ENCODE results near the gene SPG7. TPM values are rescaled to one million over a fixed set of nuclear protein-coding genes. Genes with fewer than 3 reads are reported as not detected.

The SPG7 gene
- total RNA-seq, 2 experiments from 2014 or later: 78.6 to 79.8 TPM

- intact Hi-C loops (cut with micrococcal nuclease): no loop called here
- POLR2A ChIA-PET: interaction anchor here (1.1 to 2.1 kb wide), 2 partner anchors 14 to 57 kb away, joined by 3 to 6 read pairs; partner anchors contain the start of genes CHMP1A and SPATA33
- TF ChIP-seq, protein P1, sequence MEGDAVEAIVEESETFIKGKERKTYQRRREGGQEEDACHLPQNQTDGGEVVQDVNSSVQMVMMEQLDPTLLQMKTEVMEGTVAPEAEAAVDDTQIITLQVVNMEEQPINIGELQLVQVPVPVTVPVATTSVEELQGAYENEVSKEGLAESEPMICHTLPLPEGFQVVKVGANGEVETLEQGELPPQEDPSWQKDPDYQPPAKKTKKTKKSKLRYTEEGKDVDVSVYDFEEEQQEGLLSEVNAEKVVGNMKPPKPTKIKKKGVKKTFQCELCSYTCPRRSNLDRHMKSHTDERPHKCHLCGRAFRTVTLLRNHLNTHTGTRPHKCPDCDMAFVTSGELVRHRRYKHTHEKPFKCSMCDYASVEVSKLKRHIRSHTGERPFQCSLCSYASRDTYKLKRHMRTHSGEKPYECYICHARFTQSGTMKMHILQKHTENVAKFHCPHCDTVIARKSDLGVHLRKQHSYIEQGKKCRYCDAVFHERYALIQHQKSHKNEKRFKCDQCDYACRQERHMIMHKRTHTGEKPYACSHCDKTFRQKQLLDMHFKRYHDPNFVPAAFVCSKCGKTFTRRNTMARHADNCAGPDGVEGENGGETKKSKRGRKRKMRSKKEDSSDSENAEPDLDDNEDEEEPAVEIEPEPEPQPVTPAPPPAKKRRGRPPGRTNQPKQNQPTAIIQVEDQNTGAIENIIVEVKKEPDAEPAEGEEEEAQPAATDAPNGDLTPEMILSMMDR (IDR thresholded peaks at IDR 0.05): no peak
- Mint-ChIP-seq H3K27me3 (no peaks in the 10 kb centered on the region), H3K36me3 (ENCODE audit: low read depth) (no peaks in the 10 kb centered on the region), H3K4me1 (ENCODE audit: low read depth) (peaks cover 12% of the 10 kb centered on the region), H3K4me3 (no peak overlapping the region), H3K9me3 (no peaks in the 10 kb centered on the region), H3K27ac (no peak overlapping the region)
- ATAC-seq (no peak), DNase-seq (no peak)
- CTCF ChIA-PET: interaction anchor here (1.1 to 1.5 kb wide), 2 partner anchors 15 to 35 kb away, joined by 3 to 6 read pairs; no protein-coding TSS in a partner anchor
Observed at GRCh38 chr16:89600427-89600826, 92.2 kb downstream of the SPG7 start.

GRCh38 chr16:89600956-89601355 is 92.8 kb downstream of the SPG7 start:
- H3K27me3 Mint-ChIP-seq: no peaks in the 10 kb centered on the region
- TF ChIP-seq, protein P1 (IDR thresholded peaks at IDR 0.05): no peak

GRCh38 chr16:89601906-89602272 is 93.7 kb downstream of the SPG7 start:
- Mint-ChIP-seq H3K4me1 (ENCODE audit: low read depth) (peaks cover 12% of the 10 kb centered on the region), H3K27ac (no peak overlapping the region), H3K36me3 (ENCODE audit: low read depth) (no peaks in the 10 kb centered on the region), H3K27me3 (no peaks in the 10 kb centered on the region), H3K9me3 (no peaks in the 10 kb centered on the region), H3K4me3 (no peak overlapping the region)
- ChIA-PET CTCF (interaction anchor here (1.6 kb wide), 1 partner anchor 13 kb away, joined by 8 read pairs; no protein-coding TSS in a partner anchor), POLR2A (interaction anchor here (0.9 to 1.4 kb wide), 4 partner anchors 13 to 42 kb away, joined by 3 to 5 read pairs (median 4); no protein-coding TSS in a partner anchor)
- no peak for DNase-seq
- intact Hi-C loops (cut with micrococcal nuclease): no loop called here
- TF ChIP-seq, protein P1 (IDR thresholded peaks at IDR 0.05): no peak
- ATAC-seq: no peak

More at GRCh38 chr16:89600956-89601355, 92.8 kb downstream of the SPG7 start:
- H3K36me3 Mint-ChIP-seq (ENCODE audit: low read depth): no peaks in the 10 kb centered on the region
- intact Hi-C loops (cut with micrococcal nuclease): no loop called here
- H3K9me3 Mint-ChIP-seq: no peaks in the 10 kb centered on the region
- CTCF ChIA-PET: interaction anchor here (1.1 to 1.5 kb wide), 2 partner anchors 15 to 36 kb away, joined by 3 to 6 read pairs; no protein-coding TSS in a partner anchor
- ATAC-seq (no peak), DNase-seq (no peak)
- H3K4me1 Mint-ChIP-seq (ENCODE audit: low read depth): peaks cover 12% of the 10 kb centered on the region
- no peak overlapping the region for H3K27ac Mint-ChIP-seq
- POLR2A ChIA-PET: interaction anchor here (1.1 to 2.1 kb wide), 2 partner anchors 14 to 57 kb away, joined by 3 to 6 read pairs; partner anchors contain the start of genes CHMP1A and SPATA33
- no peak overlapping the region for H3K4me3 Mint-ChIP-seq

- Mint-ChIP-seq H3K9me3 (no peaks in the 10 kb centered on the region), H3K4me1 (ENCODE audit: low read depth) (peaks cover 12% of the 10 kb centered on the region), H3K27me3 (no peaks in the 10 kb centered on the region), H3K36me3 (ENCODE audit: low read depth) (no peaks in the 10 kb centered on the region), H3K4me3 (peak overlapping the region; percentile 21), H3K27ac (peak overlapping the region; percentile 34)
- POLR2A ChIA-PET: interaction anchor here (0.8 to 1.4 kb wide), 5 partner anchors 10 to 43 kb away, joined by 3 to 5 read pairs (median 3); no protein-coding TSS in a partner anchor
- intact Hi-C loops (cut with micrococcal nuclease): no loop called here
- DNase-seq: peak; percentile 89
- TF ChIP-seq, protein P1 (IDR thresholded peaks at IDR 0.05): no peak
- CTCF ChIA-PET: interaction anchor here (0.6 to 1.6 kb wide), 2 partner anchors 11 to 13 kb away, joined by 3 to 8 read pairs; no protein-coding TSS in a partner anchor
- peak; percentile 93 for ATAC-seq
Observed at GRCh38 chr16:89602273-89602951, 94.2 kb downstream of the SPG7 start.
